Mammary epithelial cell (primary cell): ENCODE data around the gene CDKN3.

Experiments used
- CTCF ChIP-seq, 2 donors: IDR thresholded peaks in 1 of 2; conservative IDR thresholded peaks in 1 of 2; 2 replicates each; pipeline ENCODE4 v1.5.1; 2011 to 2012; ENCODE audit warnings: inconsistent platforms in 2 of 2, low read length in 2 of 2, mild to moderate bottlenecking in 2 of 2, control low read depth in 1 of 2, low read depth in 1 of 2; ENCODE audit not compliant: insufficient read depth in 1 of 2; ENCODE audit errors: extremely low read depth in 1 of 2
- EZH2 ChIP-seq: IDR thresholded peaks from 2 replicates; pipeline ENCODE4 v1.6.1; 2012; ENCODE audit warnings: low read length, inconsistent platforms, borderline replicate concordance

GRCh38 chr14:54399560-54399959 lies 2.8 kb downstream of the CDKN3 start:
- TF ChIP-seq CTCF (conservative IDR thresholded peaks at IDR 0.05 in 1 of 2, IDR thresholded peaks at IDR 0.05 in 1 of 2; ENCODE audit: extremely low read depth in 1 of 2, insufficient read depth in 1 of 2, low read depth in 1 of 2, low read length in 2 of 2) (no peak), EZH2 (no peak)
